GM18858 (cell line): ENCODE data around the gene CDC42EP4.
"Not testable (repeated sequence)": the region's sequence is repeated elsewhere in the genome, so short reads cannot be mapped to it uniquely, and the experiment has no call there.

Experiments
- ATAC-seq: cut with Tn5 transposase; IDR thresholded peaks from one replicate; pipeline ENCODE4 v1.9.1; 2021; ENCODE audit not compliant: unreplicated experiment

Gene CDC42EP4

DNA sequence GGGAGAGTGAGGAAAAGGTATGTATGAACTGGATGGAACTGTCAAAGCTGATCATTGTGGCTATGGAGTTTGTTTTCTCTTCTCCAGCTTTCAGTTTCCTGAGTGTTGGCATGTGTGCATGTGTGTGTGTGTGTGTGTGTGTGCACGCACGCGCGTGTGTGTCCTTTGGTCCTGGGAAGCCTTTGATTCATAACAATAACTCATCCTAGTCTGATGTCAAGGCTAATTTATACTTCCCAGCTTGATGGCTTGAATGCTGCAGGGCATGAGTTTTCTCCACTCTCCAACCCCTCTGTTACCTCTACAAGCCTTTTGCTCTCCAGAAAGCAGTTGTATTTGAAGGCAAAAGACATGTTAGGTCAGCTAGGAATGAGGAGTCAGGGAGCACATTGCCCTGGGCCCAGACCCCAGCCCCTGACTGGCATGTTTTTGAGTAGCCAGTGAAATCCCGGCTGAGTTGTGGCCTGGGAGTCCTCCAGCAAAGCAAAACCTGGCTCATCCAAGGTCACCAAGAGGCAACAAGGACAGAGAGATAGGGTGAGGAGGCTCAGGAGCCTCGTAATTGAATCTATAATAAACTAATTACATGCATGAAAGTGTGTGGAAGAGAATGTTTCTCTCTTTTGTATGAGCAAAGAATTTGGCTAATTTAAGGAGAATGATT lies 8.9 kb upstream of the CDC42EP4 start:
- no peak for ATAC-seq

DNA sequence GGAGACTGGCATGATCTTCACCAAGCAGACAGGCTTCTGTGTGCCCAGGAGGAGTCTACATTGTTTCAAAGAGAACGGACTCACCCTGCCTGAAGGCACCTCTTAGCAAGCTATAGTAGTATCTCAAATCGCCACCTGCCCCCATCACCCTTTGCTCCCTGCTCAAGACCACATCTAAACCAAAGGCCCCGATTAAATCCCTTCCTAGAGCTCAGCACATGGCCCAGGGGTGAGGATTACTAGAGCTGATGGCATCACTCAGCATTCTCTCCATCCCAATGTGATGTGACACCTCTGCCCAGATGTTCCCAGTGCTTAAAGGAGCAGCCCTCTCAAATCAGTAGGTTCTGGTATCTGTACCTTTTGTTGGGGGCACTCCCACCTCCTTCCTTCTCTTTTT lies 8.0 kb upstream of the CDC42EP4 start:
- ATAC-seq, result no peak

DNA sequence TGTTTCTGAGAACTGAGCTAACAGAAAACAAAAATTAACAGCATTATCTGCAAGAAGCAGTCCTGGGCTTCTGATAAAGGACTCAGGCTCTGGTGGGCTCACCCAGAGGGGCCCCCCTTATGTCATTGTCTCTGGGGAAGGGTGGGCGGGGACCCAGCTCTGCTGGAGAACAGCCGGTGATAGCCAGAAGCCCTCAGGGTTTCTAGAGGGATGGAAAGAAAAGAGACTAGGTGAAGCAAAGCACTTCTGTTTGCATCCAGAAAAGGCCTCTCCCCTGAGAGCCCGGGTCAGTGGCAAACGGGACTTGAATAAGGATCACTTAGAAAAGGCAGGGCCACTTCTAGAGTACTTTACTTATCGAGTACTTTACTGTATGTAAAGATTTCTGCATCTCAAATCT lies 7.0 kb upstream of the CDC42EP4 start:
- ATAC-seq, result no peak

GRCh38 chr17:73318427-73318813 lies 6.6 kb upstream of the CDC42EP4 start:
- no peak for ATAC-seq

DNA sequence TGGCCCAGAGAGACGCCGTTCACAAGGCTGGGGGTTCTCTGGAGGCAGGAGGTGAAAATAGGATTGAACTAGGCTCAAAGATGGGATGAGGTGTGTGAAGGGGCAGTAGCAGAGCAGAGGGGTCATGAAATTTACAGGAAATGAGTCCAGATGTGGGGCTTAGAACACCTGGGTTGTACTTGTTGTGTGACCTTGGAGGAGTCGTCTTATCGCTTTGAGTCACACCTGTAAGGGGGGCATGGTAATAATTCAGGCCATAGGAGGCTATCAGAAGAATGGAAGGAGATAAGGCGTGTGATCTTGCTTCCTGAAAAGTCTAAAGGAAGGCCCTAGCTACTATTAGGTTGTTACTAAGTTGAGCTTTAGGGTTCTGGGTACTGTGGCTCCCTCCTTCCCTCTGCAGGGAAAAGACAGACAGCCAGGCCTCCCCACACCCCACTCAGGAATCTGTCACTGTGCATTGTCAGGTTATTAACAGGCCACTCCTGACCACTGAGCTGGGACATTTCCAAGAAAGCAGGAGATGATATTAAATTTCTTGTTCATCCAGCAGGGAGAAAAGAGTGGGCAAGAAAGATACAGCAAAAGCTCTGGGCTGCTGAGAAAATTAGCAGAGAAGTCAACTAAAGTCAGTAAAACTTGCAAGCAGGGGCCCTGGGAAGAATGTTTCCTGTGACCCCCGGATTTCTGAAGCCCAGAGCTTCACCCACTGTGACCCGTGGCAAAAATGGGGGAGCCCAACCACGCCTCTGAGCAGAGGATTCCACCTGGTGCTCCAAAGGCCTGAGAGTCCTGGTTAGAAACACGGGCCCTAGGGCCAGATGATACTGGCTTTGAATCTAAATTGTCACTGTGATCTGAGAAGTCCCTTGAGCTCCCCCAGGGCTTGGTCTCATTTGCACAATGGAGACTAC lies 6.0 kb upstream of the CDC42EP4 start:
- ATAC-seq, result no peak

GRCh38 chr17:73316919-73317505 lies 5.2 kb upstream of the CDC42EP4 start:
- ATAC-seq, result no peak

- no peak for ATAC-seq
Measured at GRCh38 chr17:73315471-73315870, 3.7 kb upstream of the CDC42EP4 start.

GRCh38 chr17:73313526-73314127 lies 1.8 kb upstream of the CDC42EP4 start:
- no peak for ATAC-seq

- ATAC-seq, result not testable (repeated sequence)
Measured at GRCh38 chr17:73312887-73313286, 1.1 kb upstream of the CDC42EP4 start.

GRCh38 chr17:73311428-73311780 lies 397 bp downstream of the CDC42EP4 start:
- peak; percentile 2 for ATAC-seq

DNA sequence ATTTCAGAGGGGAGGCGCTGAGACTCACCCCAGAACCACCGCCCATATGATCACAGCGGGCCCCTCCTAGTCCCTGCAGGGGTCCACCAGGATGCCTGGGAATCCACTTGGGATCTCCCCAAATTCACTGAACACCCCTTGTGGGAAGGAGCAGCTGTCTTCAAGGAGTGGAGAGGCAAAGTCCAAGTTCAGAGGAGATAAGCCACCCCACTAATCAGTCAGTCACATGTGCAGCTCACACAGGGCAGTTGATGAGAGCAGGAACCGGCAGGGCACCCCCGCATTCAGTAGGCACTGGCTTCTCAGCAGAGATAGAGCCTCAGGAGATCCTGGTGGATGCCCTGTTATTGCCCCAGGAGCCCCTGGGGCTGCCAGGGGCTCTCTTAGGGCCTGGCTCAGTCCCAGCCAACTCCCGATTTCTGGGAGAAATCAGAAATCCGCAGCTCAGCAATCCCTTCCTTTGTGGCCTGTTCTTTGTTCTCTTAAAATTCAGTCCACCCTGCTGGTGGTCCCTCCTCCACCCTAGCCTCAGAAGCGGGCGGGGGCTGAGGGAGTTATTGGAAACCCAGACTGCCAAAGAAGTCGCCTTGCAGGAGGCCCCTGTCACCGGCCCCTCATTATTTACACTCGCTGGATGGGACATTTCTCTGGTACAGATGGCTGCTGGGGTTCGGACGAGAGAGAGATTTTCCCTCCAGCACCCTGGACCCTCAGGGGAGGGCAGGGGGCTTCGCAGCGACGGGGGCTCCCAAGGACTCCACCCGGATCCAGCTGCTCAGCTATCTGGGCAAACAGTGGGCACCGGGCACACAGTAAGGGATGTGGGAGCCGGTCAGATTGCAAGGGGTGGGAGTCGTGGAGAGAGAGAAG lies 1.8 kb downstream of the CDC42EP4 start:
- no peak for ATAC-seq

DNA sequence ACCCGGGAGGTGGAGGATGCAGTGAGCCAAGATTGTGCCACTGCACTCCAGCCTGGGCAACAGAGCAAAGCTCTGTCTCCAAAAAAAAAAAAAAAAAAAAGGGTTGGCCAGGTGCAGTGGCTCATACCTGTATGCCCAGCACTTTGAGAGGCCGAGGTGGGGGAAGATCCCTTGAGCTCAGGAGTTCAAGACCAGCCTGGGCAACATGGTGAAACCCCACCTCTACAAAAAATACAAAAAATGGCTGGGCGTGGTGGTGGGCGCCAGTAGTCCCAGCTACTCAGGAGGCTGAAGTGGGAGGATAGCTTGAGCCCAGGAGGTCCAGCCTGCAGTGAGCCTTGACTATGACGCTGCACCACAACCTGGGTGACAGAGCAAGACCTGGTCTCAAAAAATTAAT lies 2.8 kb downstream of the CDC42EP4 start:
- ATAC-seq, result not testable (repeated sequence)

- no peak for ATAC-seq
Measured at GRCh38 chr17:73308017-73308823, 3.6 kb downstream of the CDC42EP4 start.

DNA sequence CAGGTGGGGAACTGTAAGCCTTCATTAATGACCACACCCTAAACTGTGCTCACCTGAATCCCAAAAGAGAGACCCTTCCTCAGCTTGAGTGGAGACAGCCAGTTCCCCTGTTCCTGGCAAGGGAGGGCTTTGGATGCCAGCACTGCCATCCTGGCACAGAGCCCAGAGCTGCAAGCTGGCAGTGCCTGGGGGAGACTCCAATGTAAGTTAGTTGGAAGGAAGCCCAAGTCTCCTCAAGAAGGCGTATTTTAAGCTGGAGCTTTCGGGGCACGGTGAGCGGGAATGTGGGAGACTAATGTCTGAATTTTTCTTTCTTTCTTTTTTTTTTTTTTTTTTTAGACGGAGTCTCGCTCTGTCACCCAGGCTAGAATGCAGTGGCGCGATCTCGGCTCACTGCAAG lies 4.7 kb downstream of the CDC42EP4 start:
- no peak for ATAC-seq

GRCh38 chr17:73305845-73306836 lies 5.7 kb downstream of the CDC42EP4 start:
- no peak for ATAC-seq

DNA sequence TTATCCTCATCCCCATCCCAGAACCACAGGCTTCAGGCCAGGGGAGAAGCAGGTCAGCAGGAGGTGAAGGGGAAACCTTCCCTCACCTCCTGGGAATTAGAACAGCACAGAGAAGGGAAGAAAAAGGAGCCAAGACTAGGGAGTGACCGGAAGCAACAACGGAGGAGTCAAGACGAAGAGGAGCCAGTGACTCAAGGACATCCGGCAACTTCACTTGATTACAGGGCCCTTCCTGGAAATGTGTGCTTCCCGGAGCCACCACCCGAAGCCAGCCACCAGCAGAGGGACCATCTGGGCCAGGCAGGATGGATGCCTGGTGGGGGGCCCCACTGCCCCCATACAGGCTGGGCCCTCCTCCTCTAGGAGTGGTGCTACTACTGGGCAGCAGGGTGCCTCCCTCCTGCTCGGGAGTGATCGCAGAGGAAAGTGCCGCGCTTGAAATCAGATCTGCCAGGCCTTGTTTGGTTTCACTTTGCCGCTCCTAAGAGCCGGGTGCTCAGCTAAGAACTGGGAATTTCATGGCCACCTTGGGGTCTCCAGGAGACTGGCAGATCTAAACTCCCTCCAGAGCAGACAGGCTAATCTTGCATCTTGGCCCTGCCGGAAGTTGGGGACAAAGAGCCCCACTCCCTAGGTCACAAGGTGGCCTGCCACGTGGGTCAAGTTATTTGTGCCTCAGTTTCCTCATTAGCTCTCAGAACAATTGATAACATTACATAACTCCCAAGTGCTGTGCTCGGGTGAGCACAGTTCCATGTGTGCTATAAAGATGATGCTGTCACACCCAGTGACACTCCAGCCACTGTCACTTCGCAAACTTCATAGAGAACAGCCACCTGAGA lies 6.6 kb downstream of the CDC42EP4 start:
- ATAC-seq, result no peak

GRCh38 chr17:73304438-73304837 lies 7.4 kb downstream of the CDC42EP4 start:
- no peak for ATAC-seq

DNA sequence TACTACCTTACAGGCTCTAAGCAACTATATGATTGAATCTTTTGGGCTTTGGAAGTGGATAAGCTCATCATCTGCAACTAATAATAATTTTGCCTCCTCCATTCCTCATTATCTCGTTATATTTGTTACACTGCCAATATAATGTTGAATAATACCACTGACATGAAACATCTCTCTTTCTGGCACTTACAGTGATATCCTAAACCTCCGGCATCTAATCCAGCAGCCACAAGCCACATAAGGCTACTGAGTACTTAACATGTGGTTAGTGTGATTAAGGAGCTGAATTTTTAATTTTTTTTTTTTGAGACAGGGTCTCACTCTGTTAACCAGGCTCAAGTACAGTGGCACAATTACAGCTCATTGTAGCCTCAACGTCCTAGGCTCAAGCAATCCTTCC lies 9.6 kb downstream of the CDC42EP4 start:
- ATAC-seq, result no peak
